BJ (cell line): ENCODE measurements around the gene BCL6. TPM values are rescaled to one million over a fixed set of nuclear protein-coding genes. Genes with fewer than 3 reads are reported as not detected.
A peak's percentile ranks its signal among the peaks of the same experiment; 100 is the strongest.

Source experiments
- CTCF ChIA-PET: fragments of 350-600 bp; formaldehyde crosslinking; extraction: SDS; loops from one replicate; lab custom pipeline; 2021; ENCODE audit warnings: antibody characterized with exemption, inconsistent platforms; lab: Yijun Ruan, JAX
- POLR2A ChIA-PET: fragments of 300-600 bp; sonication (Branson Sonifier 250); formaldehyde crosslinking; extraction: SDS; loops from one replicate; lab custom pipeline; 2021; ENCODE audit warnings: antibody characterized with exemption; lab: Charles Lee
- DNase-seq: peaks from one replicate; pipeline ENCODE4 v3.0.0-alpha.2; 2011; ENCODE audit warnings: low read depth
- H3K27me3 ChIP-seq: 2 replicates; pipeline ENCODE4 v1.6.0; 2011; ENCODE audit warnings: low read length; ENCODE audit not compliant: control insufficient read depth, insufficient read depth
- H3K36me3 ChIP-seq: 2 replicates; pipeline ENCODE4 v1.5.1; 2011; ENCODE audit warnings: low read length; ENCODE audit not compliant: control insufficient read depth, insufficient read depth
- H3K4me3 ChIP-seq: 2 replicates; pipeline ENCODE4 v1.5.1; 2011; ENCODE audit warnings: low read depth, mild to moderate bottlenecking, control low read depth, low read length
- CTCF ChIP-seq: IDR thresholded peaks from 2 replicates; pipeline ENCODE4 v1.5.1; 2011; ENCODE audit warnings: low read depth, mild to moderate bottlenecking, control low read depth, inconsistent platforms, low read length, moderate library complexity; ENCODE audit not compliant: insufficient read depth
- polyA plus RNA-seq: library from polyadenylated mRNA; depleted of rRNA; stranded (reverse); fragments of >200 nt; gene quantifications from 2 replicates; pipeline ENCODE4 v1.2.3, GENCODE V29; 2011

Gene BCL6
- polyA plus RNA-seq, 1 experiment, result 14.1 TPM

GRCh38 chr3:187714404-187714979 is 30.8 kb downstream of the BCL6 start:
- Histone ChIP-seq H3K36me3 (no peaks in the 10 kb centered on the region), H3K27me3 (no peaks in the 10 kb centered on the region; the same call in 1 of the 2 replicates), H3K4me3 (no peak overlapping the region)
- DNase-seq, result no peak
- peak; percentile 87 for TF ChIP-seq CTCF
- ChIA-PET CTCF (interaction anchor here (0.6 to 11.7 kb wide), 18 partner anchors 12 to 1101 kb away, joined by 3 to 118 read pairs (median 5); partner anchors contain the start of genes RPL39L and RTP2), POLR2A (no interaction called here)

GRCh38 chr3:187713504-187713903 is 31.8 kb downstream of the BCL6 start:
- H3K27me3 ChIP-seq, result no peaks in the 10 kb centered on the region; the same call in 1 of the 2 replicates
- H3K4me3 ChIP-seq, result no peak overlapping the region
- no peaks in the 10 kb centered on the region for H3K36me3 ChIP-seq
- DNase-seq, result no peak
- ChIA-PET POLR2A (no interaction called here), CTCF (interaction anchor here (0.6 to 11.7 kb wide), 12 partner anchors 11 to 574 kb away, joined by 3 to 118 read pairs (median 6); partner anchors contain the start of genes RPL39L and RTP2)
- TF ChIP-seq CTCF, result no peak

DNA sequence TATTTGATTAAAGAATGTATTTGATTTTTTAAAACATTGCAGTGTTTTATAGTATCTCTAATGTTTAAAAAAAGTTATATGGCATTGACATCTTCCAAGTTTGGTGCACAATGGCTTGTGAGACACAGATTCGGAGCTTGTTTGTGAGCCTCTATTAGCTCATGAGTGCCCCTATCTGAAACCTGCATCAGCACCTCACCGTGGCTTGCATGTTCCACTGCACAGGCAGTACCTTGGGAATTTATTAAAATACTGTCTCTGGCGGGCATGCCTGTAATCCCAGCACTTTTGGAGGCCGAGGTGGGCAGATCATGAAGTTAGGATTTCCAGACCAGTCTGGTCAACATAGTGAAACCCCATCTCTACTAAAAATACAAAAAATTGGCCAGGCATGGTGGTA is 36.1 kb downstream of the BCL6 start:
- Histone ChIP-seq H3K36me3 (no peaks in the 10 kb centered on the region), H3K27me3 (no peaks in the 10 kb centered on the region; the same call in 1 of the 2 replicates), H3K4me3 (no peak overlapping the region)
- DNase-seq, result no peak
- POLR2A ChIA-PET, result no interaction called here
- 0 out of 2 replicates have a peak, but pooled peaks have one; percentile 9 for TF ChIP-seq CTCF
- CTCF ChIA-PET, result interaction anchor here (0.8 to 1.9 kb wide), 5 partner anchors 9 to 1094 kb away, joined by 3 to 5 read pairs (median 3); no protein-coding TSS in a partner anchor

- ChIA-PET POLR2A (no interaction called here), CTCF (interaction anchor here (0.8 to 1.9 kb wide), 4 partner anchors 9 to 1094 kb away, joined by 3 to 5 read pairs (median 3); no protein-coding TSS in a partner anchor)
- H3K4me3 ChIP-seq, result no peak overlapping the region
- no peaks in the 10 kb centered on the region; the same call in 1 of the 2 replicates for H3K27me3 ChIP-seq
- no peak for TF ChIP-seq CTCF
- no peak for DNase-seq
- H3K36me3 ChIP-seq, result no peaks in the 10 kb centered on the region
Observed at GRCh38 chr3:187708696-187709095, 36.6 kb downstream of the BCL6 start.

GRCh38 chr3:187706971-187707370 is 38.3 kb downstream of the BCL6 start:
- no peak for DNase-seq
- POLR2A ChIA-PET, result no interaction called here
- no peak for TF ChIP-seq CTCF
- Histone ChIP-seq H3K27me3 (no peaks in the 10 kb centered on the region; the same call in 1 of the 2 replicates), H3K4me3 (no peak overlapping the region), H3K36me3 (no peaks in the 10 kb centered on the region)
- CTCF ChIA-PET, result interaction anchor here (1.5 kb wide), 1 partner anchor 27 kb away, joined by 4 read pairs; no protein-coding TSS in a partner anchor
